HG03175 (cell line): Measurements from ENCODE around the gene TTC39A.

Source experiments
- ATAC-seq: cut with Tn5 transposase; IDR thresholded peaks from one replicate; pipeline ENCODE4 v1.9.1; 2021; ENCODE audit warnings: mild to moderate bottlenecking, moderate library complexity; ENCODE audit not compliant: unreplicated experiment

TTC39A gene

DNA sequence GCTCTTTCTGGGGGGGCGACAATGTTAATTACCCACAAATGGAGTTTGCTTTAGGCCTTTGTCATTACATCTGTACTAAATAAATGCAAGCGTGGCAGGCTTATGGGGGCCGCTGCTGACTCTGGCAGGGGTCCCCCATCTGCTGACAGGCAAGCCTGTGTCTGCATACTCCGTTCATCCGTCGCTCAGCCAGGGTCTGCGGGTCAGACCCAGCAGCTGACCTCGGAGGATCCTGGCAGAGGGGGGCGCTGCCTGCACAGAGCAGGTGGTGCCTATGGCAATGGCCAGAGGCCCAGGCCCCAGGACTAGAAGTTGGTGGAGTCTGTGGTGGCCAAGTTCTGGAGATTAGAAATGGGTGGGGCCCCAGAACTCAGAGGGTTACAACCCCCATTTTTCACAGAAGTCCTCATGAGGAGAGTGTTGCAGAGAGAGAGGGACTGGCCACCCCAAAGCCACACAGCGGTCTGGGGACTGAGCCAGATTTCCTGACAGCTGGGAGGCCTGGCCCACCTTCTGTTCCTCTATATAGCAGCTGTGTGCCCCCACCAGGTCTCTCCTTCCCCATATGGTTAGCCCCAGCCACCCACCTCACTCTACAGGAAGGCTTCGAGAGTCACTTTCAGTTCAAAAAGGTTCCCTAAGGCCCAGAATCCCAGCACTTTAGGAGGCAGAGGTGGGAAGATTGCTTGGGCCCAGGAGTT is 31.0 kb downstream of the TTC39A start:
- no peak for ATAC-seq

DNA sequence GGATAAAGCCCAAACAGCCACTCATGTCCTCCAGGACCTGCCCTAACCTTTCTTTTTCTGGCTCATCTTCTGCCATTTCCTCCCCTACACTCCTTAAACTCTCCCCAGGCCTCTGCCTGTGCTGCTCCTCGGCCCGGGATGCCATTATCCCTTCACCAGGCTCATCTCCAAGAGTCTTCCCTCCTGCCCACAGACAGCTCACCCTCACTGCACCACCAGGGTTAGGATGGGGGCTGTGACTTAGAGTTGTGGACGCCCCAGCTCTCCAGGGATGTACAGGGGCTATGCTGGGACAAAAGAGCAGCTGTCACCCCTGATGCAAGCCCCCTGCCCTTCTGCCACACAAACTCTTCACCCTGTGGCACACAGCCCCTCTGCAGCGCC is 32.0 kb downstream of the TTC39A start:
- no peak for ATAC-seq

DNA sequence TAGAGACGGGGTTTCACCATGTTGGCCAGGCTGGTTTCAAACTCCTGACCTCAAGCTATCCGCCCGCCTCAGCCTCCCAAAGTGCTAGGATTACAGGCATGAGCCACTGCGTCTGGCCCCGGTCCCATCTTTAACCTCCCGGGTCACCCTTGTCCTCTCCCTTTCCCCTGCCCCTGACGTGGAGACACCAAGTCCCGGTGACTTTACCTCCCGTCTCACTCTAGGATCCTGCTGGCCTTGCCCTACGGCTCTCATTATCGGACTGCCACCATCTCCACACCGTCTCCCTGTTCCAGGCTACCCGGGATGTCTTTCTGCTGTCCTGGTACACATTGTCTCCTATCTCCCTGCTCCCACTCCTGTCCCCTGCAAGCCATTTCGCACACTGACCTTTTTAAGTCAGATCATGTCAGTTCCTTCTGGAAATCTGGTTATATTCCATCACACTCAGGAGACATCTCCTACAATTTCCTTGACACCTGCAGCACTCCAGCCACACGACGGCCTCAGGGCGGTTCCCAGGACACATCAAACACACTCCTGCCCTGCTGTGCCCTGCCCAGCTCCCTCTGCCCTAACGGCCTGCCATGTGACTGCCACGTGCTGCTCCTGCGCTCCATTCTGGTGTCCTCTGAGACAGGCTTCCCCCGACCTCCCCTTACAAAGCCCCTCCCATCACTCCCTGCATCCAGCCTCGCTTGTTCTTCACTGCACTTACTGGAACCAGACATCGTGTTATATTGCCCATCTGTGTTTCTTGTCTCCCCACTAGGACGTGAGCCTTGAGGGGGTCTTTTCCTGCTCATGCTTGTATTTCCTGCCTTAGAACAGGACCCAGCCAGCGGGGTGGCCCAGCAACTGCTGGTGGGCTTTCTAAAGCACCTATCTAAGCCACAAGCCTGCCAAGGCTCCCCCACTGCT is 32.7 kb downstream of the TTC39A start:
- ATAC-seq, result no peak

DNA sequence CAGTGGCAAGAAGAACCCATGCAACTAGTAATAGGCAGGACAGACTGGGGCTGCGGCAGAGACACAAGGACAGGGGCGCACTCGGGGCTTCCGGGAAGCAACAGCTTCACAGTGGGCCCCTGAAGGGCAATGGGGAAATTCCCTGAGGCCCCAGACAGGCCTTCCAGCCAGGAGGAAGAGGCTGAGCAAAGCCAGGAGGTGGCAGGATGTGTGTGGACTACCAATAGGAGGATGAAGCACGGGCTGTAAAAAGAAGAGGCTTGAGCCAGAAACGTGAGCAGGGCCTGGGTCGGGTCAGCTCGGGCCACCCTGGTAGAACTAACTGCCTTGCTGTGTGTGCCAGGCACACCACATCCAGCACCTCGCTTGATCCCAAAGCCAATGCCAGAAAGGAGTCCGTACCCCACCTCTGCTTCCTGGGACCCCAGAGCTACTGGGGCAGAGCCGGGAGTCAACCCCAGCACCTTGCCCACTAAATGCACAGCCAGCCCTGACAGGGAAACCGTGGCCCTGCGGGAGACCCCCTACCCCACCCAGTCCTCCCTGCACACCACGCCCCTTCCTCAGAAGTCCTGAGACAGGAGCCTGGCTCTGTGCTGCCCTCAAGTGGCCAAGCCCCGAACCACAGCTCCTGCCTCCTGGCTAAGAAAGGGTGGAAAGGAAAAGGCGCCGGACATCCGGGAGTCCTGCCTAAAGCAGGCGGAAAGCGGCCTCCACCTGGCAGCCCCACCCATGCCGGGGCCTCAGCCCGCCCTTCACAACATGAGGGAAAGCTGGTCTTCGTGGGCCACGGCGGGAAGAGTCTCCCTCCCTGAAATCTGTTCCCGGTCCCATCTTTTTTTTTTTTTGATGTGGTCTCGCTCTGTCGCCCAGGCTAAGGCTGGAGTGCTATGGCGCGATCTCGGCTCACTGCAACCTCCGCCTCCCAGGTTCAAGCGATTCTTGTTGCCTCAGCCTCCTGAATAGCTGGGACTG is 33.7 kb downstream of the TTC39A start:
- peak; percentile 66 for ATAC-seq

DNA sequence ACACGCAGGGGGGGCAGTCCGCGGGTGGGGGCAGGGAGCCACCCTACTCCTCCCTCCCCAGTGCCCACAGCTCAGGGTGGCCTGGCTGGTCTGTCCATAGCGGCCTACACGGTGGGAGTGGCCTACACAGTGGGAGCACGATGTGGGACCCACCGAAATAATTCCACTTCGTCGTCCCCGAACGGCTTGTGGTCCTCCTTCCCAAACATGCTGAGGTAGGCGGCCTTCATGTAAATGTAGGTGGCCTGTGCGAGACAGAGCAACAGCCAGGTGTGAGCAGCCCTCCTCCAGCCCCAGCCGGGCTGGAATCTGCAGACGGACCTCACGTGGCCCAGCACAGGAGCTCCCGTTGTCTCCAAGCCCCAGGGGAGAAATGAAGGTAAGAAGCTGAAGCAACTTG is 34.4 kb downstream of the TTC39A start:
- no peak for ATAC-seq

DNA sequence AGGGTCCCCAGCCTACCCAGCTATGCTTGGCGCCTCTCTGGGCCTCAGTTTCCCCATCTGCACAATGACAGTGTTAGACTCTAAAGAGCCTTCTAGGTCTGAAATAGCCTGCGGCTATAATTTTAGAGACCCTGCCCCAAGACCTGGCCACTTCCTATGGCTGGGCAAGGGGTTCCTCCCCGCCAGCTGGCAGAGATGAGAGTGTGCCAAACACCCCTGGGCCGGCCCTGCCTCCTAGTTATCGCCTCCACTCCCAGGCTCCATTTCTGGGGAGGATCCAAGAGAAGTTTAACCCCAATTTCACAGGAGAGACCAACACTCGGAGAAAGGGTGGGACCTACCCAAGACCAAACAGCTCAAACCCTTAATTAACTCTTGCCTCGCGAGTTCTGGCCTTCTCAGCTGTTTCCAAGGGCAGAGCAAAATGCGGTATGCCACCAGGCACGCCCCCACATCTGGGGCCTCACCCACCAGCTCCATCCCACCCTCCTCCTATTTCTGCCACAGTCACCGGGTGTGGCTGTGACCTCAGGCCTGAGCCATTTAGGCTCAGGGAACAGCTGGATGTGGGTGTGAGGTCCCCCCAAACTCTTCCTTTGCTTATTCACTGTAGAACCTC is 35.7 kb downstream of the TTC39A start:
- no peak for ATAC-seq

DNA sequence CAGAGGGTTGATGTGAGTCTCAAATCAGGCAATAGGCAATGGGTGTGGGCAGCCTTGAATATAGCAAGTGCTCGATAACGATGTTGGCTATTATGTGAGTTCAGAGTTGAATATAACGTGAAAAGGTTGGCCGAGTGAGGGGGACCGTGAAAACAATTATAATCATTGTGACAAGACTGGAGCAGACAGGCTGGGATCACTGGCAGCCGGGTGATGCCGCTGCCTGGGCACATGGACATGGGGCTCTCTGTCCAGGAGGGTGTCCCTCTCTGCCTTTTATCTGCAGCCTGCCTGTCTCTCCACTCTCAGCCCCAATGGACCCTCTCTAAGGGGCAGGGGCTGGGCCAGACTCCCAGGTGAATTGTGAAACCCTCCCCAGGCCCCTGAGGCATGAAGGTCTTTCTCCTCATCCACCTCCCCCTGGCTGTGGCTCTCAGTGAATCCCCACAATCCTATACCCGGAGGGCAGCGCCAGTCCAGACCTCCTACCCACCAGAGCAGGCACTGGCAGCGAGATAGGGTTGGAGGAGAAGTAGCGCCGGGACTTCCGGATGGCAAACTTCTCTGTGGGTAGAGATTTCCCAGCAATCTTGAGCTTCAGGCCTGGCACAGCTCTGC is 36.4 kb downstream of the TTC39A start:
- no peak for ATAC-seq

DNA sequence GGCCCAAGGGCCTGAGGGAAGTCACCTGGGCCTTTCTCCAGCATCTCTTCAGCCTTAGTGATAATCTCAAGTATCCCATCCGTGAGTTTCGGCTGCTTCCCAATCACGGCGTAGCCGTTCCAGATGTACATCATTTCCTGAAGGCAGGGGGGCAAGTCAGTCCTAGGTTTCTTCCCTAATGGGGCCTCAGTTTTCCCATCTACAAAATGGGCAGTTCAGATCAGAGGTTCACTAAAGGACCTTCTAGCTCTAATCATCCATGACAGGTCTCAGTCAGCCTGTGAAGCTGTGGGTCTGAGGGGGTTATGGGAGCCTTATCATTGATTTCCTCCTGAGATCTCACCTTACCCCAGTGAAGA is 39.9 kb downstream of the TTC39A start:
- ATAC-seq, result no peak

DNA sequence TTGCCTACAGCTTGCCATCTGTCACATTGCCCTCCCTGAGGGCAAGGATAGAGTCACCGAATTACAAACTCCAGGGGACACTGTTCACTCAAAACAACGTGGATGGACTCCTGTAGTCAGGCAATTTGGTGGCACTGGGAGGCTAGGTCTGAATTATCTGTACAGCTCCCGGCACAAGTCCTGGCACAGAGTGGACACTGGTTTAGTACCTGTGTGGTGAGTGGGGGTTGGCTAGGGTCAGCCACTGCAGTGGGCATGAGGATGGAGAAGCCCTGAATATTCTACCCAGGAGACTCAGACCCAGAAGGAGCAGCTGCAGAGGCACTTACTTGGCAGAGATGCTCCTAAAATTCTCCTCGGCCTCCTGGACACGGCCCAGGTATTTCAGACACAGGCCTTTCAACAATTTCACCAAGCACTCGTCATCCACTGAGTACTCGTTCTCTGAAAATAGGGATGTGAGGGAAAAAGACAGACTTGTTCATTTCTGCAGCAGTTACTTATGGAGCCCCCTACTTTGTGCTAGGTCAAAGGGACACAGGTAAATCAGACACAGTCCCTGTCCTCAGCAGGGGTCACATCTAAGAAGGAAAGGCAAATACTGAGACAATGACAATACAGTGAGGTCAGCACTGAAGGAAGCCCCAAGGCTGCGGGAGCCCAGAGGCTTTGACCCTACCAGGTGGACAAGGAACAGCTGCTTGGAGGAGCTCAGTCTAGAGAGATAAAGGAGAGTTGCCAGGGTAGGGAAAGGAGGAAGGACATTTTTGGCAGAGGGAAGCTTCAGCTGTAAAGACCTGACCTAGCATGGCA is 40.5 kb downstream of the TTC39A start:
- ATAC-seq, result no peak

DNA sequence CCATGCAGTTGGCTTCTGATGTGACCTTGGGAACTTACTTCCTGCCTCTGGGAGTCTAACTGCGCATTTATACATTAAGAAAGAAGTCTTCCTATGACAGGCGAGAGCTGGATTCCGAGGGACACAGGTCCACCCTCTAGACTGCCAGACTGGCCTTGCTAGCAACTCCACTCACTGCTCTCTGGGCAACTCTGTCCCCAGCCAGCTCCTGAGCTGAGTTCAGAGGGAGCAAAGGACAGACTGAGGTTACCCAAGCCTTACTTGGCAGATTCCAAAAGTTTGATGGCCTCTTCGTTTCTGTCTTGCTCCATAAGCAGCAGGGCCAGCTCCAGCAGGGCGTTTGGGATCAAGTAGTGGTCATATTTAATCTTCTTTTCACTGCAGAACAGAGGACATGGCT is 41.8 kb downstream of the TTC39A start:
- ATAC-seq, result no peak

DNA sequence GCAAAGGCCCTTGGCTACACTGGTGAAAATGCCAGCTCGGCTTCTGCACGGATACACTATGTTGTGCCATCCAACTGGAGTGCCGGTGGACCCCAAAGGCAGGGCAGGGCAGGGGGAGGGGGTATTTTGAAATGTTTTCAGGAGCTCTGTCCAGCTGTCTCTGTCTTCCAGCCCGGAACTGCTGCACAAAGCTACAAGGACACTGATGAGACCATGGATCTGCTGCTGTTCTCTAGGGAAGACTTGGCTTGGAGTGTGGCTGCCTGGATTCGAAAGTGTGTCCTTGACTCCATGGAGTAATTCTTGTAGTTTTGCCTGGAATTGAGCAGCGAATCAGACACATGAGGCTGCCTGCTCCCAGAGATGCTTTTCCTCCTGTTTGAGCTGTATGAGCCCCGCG is 42.4 kb downstream of the TTC39A start:
- no peak for ATAC-seq

DNA sequence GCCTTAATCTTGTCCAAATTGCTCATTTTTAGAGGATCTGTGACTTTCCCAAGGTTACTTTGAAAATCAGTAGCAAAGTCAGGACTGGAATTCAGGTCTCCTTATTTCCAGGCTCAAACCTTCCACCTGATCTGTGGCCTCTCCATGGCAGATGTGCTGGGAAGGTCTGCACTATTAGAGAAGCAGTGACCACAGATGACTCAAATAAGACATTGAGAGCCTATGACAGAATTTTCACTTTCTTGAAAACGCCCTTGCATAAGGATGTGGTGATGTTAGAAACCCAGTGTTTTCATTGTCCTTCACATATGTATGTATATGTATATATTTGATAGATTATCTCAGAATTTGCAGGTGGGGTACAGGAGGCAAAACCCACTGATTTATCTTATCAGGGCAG is 45.3 kb downstream of the TTC39A start:
- ATAC-seq, result peak; percentile 95

DNA sequence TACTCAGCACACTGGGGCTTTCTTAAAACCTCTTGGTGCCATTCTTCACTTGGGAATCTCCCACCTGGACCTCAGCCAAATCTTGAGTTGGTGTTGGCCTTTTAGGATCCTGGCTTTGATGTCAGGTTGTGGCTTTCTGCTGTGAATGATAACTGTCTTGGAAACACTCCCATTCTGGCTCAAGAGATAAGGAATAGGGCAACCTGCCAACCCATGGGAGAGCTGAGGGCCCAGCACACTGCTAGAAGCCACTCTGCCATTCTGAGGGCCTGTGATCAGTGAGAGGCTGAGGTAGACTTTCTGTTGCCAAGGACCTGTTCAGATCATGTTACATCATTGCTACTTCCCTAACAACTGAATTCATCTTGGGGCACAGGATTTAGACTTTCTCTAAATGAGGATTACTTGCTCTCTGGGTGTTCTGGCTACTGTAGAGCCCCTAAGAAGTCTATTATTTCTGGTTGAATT is 45.8 kb downstream of the TTC39A start:
- peak; percentile 54 for ATAC-seq

DNA sequence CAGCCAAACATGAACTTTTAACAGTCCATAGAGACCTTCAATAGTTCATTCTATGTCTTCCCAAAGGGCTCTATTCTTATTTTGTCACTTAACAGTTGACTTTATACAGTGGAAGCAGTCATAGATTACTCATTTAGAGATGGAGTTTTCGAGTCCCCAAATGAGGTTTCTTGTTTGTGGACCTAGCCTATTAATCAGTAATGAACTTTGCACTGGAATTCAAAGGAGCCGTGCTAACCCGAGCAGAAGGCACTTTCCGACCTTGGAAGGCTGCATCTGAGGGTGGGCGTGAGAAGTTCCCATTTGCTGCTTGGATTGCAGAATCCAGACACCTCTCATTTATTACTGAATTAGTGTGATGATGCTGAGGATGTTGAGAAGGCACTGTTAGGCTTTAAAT is 46.4 kb downstream of the TTC39A start:
- ATAC-seq, result no peak

DNA sequence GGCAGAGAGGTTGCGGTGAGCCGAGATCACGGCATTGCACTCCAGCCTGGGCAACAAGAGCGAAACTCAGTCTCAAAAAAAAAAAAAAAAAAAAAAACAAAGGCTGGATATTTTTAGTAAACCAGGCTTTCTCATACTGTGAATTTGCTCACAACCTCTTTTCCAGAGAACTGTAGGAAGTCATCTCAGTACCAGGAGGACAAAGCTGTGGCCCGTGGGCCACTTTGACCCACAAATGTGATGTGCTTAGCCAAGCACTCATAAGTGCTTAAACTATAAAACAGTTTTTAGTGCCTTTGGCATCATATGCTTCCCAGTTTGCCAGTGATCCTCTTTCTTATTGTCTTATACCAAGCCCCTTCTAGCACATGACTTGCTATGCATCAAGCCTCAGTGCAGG is 47.8 kb downstream of the TTC39A start:
- no peak for ATAC-seq

DNA sequence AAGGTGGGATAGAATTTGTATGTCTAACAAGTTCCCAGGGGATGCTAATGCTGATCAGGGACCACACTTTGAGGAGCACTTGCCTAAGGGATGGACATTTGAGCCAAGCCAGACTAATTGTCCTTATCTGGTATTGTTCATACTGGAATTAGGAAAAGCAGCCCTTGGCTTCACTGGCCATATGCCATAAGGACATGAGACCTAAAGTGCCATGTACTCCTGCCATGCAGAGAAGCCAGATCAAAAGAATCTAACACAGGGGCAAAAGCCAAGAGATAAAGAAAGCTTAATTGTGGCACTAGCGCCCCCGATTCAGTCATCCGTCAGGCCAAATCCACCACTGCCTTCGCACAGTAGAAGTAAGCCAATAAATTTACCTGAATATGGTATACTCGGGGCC is 48.6 kb downstream of the TTC39A start:
- no peak for ATAC-seq

DNA sequence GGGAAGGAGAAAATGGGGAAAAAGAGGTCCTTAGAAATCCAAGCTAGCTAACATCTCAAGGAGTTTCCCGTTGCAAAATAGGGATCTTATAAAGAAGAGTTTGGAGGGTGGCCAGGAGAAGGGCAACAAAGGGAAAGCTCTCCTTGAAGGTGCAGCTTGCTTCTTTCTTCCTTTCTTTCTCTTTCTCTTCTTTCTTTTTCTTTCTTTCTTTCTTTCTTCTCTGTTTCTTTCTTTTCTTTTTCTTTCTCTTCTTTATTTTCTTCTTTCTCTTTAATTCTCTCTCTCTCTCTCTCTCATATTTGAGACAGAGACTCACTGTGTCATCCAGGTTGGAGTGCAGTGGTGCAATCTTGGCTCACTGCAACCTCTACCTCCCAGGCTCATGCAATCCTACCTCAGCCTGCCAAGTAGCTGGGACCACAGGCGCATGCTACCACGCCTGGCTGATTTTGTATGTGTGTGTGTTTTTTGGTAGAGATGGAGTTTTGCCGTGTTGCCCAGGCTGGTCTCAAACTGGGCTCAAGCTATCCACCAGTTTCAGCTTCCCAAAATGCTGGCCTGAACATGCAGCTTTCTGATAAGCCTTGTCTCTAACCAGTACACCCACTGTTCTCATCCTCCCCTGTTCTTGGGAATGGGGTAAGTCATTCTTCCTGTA is 49.9 kb downstream of the TTC39A start:
- no peak for ATAC-seq

DNA sequence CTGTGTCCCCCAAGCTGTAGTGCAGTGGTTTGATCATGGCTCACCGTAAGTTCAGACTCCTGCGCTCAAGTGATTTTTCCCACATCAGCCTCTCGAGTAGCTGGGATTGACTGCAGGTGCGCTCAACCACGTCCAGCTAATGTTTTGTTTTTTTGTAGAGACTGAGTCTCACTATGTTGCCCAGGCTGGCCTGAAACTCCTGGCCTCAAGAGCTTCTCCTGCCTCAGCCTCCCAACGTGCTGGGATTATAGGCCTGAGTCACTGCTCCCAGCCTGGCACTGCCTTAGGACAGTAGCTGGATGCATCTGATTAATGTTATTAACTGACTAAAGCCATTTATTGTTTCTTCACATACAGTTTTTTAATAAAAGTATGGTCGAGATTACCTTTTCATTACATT is 54.1 kb downstream of the TTC39A start:
- no peak for ATAC-seq

DNA sequence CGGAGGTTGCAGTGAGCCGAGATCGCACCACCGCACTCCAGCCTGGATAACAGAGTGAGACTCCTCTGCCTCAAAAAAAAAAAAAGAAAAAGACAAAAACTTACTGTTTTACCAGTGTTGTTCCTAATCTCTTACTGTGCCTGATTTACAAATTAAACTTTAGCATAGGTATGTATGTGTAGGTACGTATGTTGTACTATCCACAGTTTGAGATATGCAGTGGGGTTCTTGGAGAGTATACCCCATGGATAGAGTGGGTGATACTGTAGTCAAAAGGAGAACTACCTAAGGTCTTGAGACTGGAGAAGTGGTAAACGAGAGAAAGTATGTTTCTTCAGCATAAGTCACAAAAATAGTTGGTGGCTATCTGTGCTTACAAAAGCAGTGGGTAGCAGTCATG is 55.7 kb downstream of the TTC39A start:
- no peak for ATAC-seq
